HepG2 (cell line): ENCODE data around the gene GRIN3B. TPM values are rescaled to one million over a fixed set of nuclear protein-coding genes. Genes with fewer than 3 reads are reported as not detected.
A peak's percentile ranks its signal among the peaks of the same experiment; 100 is the strongest.

Source experiments
- ATAC-seq: fragments of 200-7000 bp; cut with Tn5 transposase; 3 replicates; pipeline ENCODE4 v1.9.1; 2020; ENCODE audit warnings: mild to moderate bottlenecking, moderate library complexity
- BruUV-seq: library from RNA; stranded (reverse); fragments of 400-500 nt; replicated peaks from 2 replicates; lab custom pipeline; 2021; lab: Mats Ljungman, UMichigan
- CTCF ChIA-PET: fragments of 300-600 bp; formaldehyde crosslinking; extraction: SDS; loops from one replicate; lab custom pipeline; 2021; ENCODE audit warnings: low total read pairs, inconsistent platforms, low intra/inter-chr PET ratio; lab: Yijun Ruan, JAX
- POLR2A ChIA-PET: fragments of 350-600 bp; sonication (Branson Sonifier 250); formaldehyde crosslinking; loops from one replicate; lab custom pipeline; 2020; ENCODE audit warnings: antibody characterized with exemption, inconsistent platforms; lab: Yijun Ruan, JAX
- DNase-seq: peaks from one replicate; pipeline ENCODE4 v3.0.0-alpha.2; 2015; ENCODE audit warnings: low spot score
- FAIRE-seq: peaks from 3 replicates; lab custom pipeline; 2011; peaks lifted over from hg19 to GRCh38; lab: Jason Lieb, UNC
- H2AFZ ChIP-seq: one replicate; pipeline ENCODE4 v1.6.1; 2011; ENCODE audit warnings: low read length, inconsistent platforms
- H3K27ac ChIP-seq: fragments of 300-600 bp; 3 replicates; pipeline ENCODE4 v1.8.0; 2011; ENCODE audit warnings: mixed run types, mild to moderate bottlenecking, mixed read lengths, low read length, inconsistent platforms; ENCODE audit not compliant: insufficient read depth; ENCODE audit errors: extremely low read length
- H3K27me3 ChIP-seq, 2 experiments: fragments of 200-600 bp in 1 of 2; 2 replicates in 1 of 2; 3 replicates in 1 of 2; pipeline versions ENCODE4 v1.6.0 to v1.8.0; 2011; ENCODE audit warnings: low read length in 2 of 2, mild to moderate bottlenecking in 2 of 2, moderate library complexity in 2 of 2, inconsistent platforms in 1 of 2; ENCODE audit not compliant: insufficient read depth in 2 of 2, control insufficient read depth in 1 of 2
- H3K36me3 ChIP-seq, 2 experiments: fragments of 200-600 bp in 1 of 2; replicated peaks in 1 of 2; 2 replicates in 1 of 2; 3 replicates in 1 of 2; pipeline versions ENCODE4 v1.5.1 to v1.8.0; 2011; ENCODE audit warnings: low read length in 2 of 2, inconsistent platforms in 1 of 2; ENCODE audit not compliant: insufficient read depth in 2 of 2, control insufficient read depth in 1 of 2
- H3K4me1 ChIP-seq: 2 replicates; pipeline ENCODE4 v1.5.1; 2012; ENCODE audit warnings: low read length, inconsistent platforms; ENCODE audit not compliant: insufficient read depth
- H3K4me2 ChIP-seq: 2 replicates; pipeline ENCODE4 v1.6.0; 2011; ENCODE audit warnings: low read depth, low read length, inconsistent platforms
- H3K4me3 ChIP-seq, 3 experiments: fragments of 200-600 bp in 1 of 3; sonication (generic), shearing (Covaris generic) in 1 of 3; replicated peaks in 1 of 3; 2 replicates each; pipeline ENCODE4 v1.5.1; 2011 to 2016; ENCODE audit warnings: low read length in 3 of 3, inconsistent platforms in 2 of 3, low read depth in 2 of 3, mild to moderate bottlenecking in 2 of 3, control low read depth in 1 of 3, mixed read lengths in 1 of 3; ENCODE audit not compliant: insufficient read depth in 1 of 3
- H3K79me2 ChIP-seq: one replicate; pipeline ENCODE4 v1.6.1; 2011; ENCODE audit warnings: low read length, inconsistent platforms; ENCODE audit not compliant: insufficient read depth
- H3K9ac ChIP-seq: 2 replicates; pipeline ENCODE4 v1.6.0; 2011; ENCODE audit warnings: mild to moderate bottlenecking, low read depth, low read length, inconsistent platforms; ENCODE audit not compliant: insufficient read depth
- H3K9me3 ChIP-seq: 2 replicates; pipeline ENCODE4 v1.5.1; 2012; ENCODE audit warnings: mild to moderate bottlenecking, low read length
- H4K20me1 ChIP-seq: 2 replicates; pipeline ENCODE4 v1.6.0; 2011; ENCODE audit warnings: inconsistent platforms, mild to moderate bottlenecking, low read length, moderate library complexity; ENCODE audit not compliant: insufficient read depth
- ELF1 ChIP-seq: sonication (generic); formaldehyde crosslinking; IDR thresholded peaks from 2 replicates; pipeline ENCODE4 v1.4.0; 2020; ENCODE audit warnings: missing genetic modification reagents
- RXRA ChIP-seq: sonication (generic); formaldehyde crosslinking; IDR thresholded peaks from 2 replicates; pipeline ENCODE4 v1.5.1; 2020; ENCODE audit warnings: missing genetic modification reagents
- TEAD2 ChIP-seq: sonication (generic); formaldehyde crosslinking; IDR thresholded peaks from 2 replicates; pipeline ENCODE4 v1.9.0; 2021; ENCODE audit warnings: missing genetic modification reagents
- ZFP36L1 ChIP-seq: sonication (generic); formaldehyde crosslinking; IDR thresholded peaks from 2 replicates; pipeline ENCODE4 v1.8.0; 2022; ENCODE audit warnings: mild to moderate bottlenecking, missing genetic modification reagents, moderate library complexity
- ZNF256 ChIP-seq: sonication (generic); formaldehyde crosslinking; conservative IDR thresholded peaks from 2 replicates; pipeline ENCODE4 v1.4.0; 2020; ENCODE audit warnings: missing genetic modification reagents
- ZNF670 ChIP-seq: sonication (generic); formaldehyde crosslinking; IDR thresholded peaks from 2 replicates; pipeline ENCODE4 v1.8.0; 2022; ENCODE audit warnings: mild to moderate bottlenecking, missing genetic modification reagents, borderline replicate concordance
- ZNF768 ChIP-seq: sonication (generic); formaldehyde crosslinking; IDR thresholded peaks from 2 replicates; pipeline ENCODE4 v1.4.0; 2020; ENCODE audit warnings: missing genetic modification reagents
- ZNF773 ChIP-seq: sonication (generic); formaldehyde crosslinking; IDR thresholded peaks from 2 replicates; pipeline ENCODE4 v1.4.0; 2020; ENCODE audit warnings: missing genetic modification reagents, borderline replicate concordance
- ZSCAN29 ChIP-seq: sonication (generic); formaldehyde crosslinking; conservative IDR thresholded peaks from 2 replicates; pipeline ENCODE4 v1.4.0; 2020; ENCODE audit warnings: mild to moderate bottlenecking, missing genetic modification reagents
- WGBS: methylation state at CpG from one replicate; pipeline ENCODE4 v1.1.6; 2017; ENCODE audit warnings: low lambda C conversion rate; 5-methylcytosine and 5-hydroxymethylcytosine counted together
- in situ Hi-C: cut with HindIII; loops from 2 replicates; pipeline ENCODE4 v1.10.0; 2017; ENCODE audit warnings: low pct_unique_long_range_greater_than_20kb; ENCODE audit not compliant: extremely low pct_ligation_motif_present
- intact Hi-C: fragments of 100-400 bp; cut with micrococcal nuclease; formaldehyde crosslinking; loops from one replicate; pipeline ENCODE4 v1.10.0; 2022; ENCODE audit not compliant: unreplicated experiment
- polyA plus RNA-seq, 8 experiments: library from polyadenylated mRNA; depleted of rRNA in 3 of 8; stranded (reverse) in 7 of 8; unstranded in 1 of 8; fragments of >200 nt; fragmentation: Illumina TruSeq in 4 of 8; extraction: Trizol in 4 of 8; gene quantifications; 2 replicates each; pipeline versions ENCODE4 v1.2.1 to v1.2.3, GENCODE V29; 2011 to 2016; ENCODE audit warnings: low read depth in 4 of 8, missing spikeins in 1 of 8, mixed read lengths in 1 of 8; ENCODE audit not compliant: insufficient read depth in 1 of 8
- total RNA-seq, 5 experiments: library from RNA; depleted of rRNA; stranded (reverse); fragments of >200 nt; fragmentation: Illumina TruSeq; extraction: Trizol; gene quantifications; 2 replicates each; pipeline ENCODE4 v1.2.3, GENCODE V29; 2016; ENCODE audit warnings: low read depth in 1 of 5
- TF ChIP-seq, protein P1 (sequence below): sonication (generic); formaldehyde crosslinking; IDR thresholded peaks from 2 replicates; pipeline ENCODE4 v1.5.0; 2020; ENCODE audit warnings: missing genetic modification reagents
- TF ChIP-seq, protein P2 (sequence below): sonication (generic); formaldehyde crosslinking; IDR thresholded peaks from 2 replicates; pipeline ENCODE4 v1.5.0; 2020; ENCODE audit warnings: mild to moderate bottlenecking, missing genetic modification reagents, moderate library complexity
- TF ChIP-seq, protein P3 (sequence below): IDR thresholded peaks from 2 replicates; pipeline ENCODE4 v1.4.0; 2020; ENCODE audit warnings: mild to moderate bottlenecking, missing genetic modification reagents

The GRIN3B gene
- total and polyA plus RNA-seq, 2 of the 13 experiments (the other 11 are each of a cell fraction or from before 2014, with no cell fraction given) = 0.07 to 0.20 TPM

DNA sequence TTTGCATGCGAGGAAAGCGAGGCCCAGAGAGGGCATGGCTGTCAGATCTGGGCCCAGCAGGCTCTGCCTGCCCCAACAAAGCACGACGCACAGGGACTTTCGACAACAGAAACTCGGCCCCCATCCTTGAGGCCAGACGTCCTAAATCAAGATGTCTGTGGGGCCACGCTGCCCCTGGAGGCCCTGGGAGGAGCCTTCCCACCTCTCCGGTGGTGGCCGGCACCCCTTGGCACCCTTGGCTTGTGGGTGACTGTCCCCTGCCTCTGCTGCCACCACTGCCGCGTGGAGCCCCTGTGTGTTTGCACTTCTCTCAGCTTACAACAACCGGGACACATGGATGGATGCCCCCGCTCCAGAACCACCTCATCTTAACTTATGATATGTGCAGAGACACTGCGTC, 11.7 kb upstream of the GRIN3B start:
- in situ Hi-C loops = loop anchor here (10.0 kb wide), 2 partner anchors 124 to 224 kb away; no protein-coding TSS in a partner anchor
- POLR2A ChIA-PET = no interaction called here
- CTCF ChIA-PET = no interaction called here

DNA sequence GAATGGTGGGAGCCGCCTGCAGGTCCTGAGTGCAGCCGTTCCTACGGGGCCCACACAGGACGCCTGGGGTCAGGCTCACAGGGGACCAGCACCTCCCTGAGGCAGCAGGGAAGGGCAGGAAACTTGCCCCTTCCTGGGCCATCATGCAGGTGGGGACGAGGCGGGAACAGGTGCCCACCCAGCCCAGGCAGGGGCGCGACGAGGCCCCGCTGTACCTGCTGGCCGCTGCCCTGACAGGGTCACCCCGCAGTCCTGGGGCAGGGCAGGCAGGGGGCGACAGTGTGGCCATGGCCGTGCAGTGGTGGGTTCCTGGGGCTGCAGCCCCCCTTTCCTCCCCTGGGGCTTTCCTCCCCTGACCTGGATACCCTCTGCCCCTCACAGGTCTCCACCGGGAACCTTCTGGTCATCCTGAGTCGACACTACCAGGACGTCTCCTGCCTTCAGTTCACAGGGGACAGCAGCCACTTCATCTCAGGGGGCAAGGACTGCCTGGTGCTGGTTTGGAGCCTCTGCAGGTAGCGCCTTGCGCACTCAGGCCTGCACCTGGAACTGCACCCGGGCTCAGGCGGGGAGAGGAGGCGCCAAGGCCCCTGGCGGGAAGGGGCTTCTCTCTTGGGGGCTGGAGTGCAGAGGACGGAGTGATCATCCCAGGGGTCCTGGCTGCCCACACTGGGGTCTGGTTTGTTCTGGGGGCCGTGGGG, 10.7 kb upstream of the GRIN3B start:
- Histone ChIP-seq H2AFZ (no peak overlapping the region), H3K27me3 (no peaks in the 10 kb centered on the region), H3K36me3 (peaks cover 22 to 46% of the 10 kb centered on the region in 2 experiments), H3K9me3 (no peaks in the 10 kb centered on the region), H4K20me1 (peaks cover 6% of the 10 kb centered on the region; the same call in 1 of the 2 replicates), H3K9ac (no peak overlapping the region), H3K79me2 (peaks cover 11% of the 10 kb centered on the region), H3K27ac (no peak overlapping the region), H3K4me3 (no peak overlapping the region), H3K4me1 (peaks cover 37% of the 10 kb centered on the region), H3K4me2 (no peak overlapping the region)
- in situ Hi-C loops (loop anchor here (10.0 kb wide), 2 partner anchors 125 to 225 kb away; no protein-coding TSS in a partner anchor), intact Hi-C loops (loop anchor here (10.0 kb wide), 1 partner anchor 205 kb away; no protein-coding TSS in a partner anchor)
- FAIRE-seq (no peak), ATAC-seq (no peak), DNase-seq (no peak)
- ChIA-PET CTCF (no interaction called here), POLR2A (no interaction called here)
- no CpG with 5 or more reads among the region's 25 CpGs for WGBS
- BruUV-seq = no TSS peak
- TF ChIP-seq, protein P1, sequence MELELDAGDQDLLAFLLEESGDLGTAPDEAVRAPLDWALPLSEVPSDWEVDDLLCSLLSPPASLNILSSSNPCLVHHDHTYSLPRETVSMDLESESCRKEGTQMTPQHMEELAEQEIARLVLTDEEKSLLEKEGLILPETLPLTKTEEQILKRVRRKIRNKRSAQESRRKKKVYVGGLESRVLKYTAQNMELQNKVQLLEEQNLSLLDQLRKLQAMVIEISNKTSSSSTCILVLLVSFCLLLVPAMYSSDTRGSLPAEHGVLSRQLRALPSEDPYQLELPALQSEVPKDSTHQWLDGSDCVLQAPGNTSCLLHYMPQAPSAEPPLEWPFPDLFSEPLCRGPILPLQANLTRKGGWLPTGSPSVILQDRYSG (CRISPR knock-in tag) = no peak
- TF ChIP-seq, protein P2, sequence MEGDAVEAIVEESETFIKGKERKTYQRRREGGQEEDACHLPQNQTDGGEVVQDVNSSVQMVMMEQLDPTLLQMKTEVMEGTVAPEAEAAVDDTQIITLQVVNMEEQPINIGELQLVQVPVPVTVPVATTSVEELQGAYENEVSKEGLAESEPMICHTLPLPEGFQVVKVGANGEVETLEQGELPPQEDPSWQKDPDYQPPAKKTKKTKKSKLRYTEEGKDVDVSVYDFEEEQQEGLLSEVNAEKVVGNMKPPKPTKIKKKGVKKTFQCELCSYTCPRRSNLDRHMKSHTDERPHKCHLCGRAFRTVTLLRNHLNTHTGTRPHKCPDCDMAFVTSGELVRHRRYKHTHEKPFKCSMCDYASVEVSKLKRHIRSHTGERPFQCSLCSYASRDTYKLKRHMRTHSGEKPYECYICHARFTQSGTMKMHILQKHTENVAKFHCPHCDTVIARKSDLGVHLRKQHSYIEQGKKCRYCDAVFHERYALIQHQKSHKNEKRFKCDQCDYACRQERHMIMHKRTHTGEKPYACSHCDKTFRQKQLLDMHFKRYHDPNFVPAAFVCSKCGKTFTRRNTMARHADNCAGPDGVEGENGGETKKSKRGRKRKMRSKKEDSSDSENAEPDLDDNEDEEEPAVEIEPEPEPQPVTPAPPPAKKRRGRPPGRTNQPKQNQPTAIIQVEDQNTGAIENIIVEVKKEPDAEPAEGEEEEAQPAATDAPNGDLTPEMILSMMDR (CRISPR knock-in tag) = peak; percentile 49
- TF ChIP-seq RXRA (CRISPR knock-in tag) (peak; percentile 17; the same call in 1 of the 2 replicates), ZNF256 (CRISPR knock-in tag) (no peak), ELF1 (CRISPR knock-in tag) (no peak), ZSCAN29 (CRISPR knock-in tag) (no peak), ZNF670 (CRISPR knock-in tag) (no peak)
- TF ChIP-seq, protein P3, sequence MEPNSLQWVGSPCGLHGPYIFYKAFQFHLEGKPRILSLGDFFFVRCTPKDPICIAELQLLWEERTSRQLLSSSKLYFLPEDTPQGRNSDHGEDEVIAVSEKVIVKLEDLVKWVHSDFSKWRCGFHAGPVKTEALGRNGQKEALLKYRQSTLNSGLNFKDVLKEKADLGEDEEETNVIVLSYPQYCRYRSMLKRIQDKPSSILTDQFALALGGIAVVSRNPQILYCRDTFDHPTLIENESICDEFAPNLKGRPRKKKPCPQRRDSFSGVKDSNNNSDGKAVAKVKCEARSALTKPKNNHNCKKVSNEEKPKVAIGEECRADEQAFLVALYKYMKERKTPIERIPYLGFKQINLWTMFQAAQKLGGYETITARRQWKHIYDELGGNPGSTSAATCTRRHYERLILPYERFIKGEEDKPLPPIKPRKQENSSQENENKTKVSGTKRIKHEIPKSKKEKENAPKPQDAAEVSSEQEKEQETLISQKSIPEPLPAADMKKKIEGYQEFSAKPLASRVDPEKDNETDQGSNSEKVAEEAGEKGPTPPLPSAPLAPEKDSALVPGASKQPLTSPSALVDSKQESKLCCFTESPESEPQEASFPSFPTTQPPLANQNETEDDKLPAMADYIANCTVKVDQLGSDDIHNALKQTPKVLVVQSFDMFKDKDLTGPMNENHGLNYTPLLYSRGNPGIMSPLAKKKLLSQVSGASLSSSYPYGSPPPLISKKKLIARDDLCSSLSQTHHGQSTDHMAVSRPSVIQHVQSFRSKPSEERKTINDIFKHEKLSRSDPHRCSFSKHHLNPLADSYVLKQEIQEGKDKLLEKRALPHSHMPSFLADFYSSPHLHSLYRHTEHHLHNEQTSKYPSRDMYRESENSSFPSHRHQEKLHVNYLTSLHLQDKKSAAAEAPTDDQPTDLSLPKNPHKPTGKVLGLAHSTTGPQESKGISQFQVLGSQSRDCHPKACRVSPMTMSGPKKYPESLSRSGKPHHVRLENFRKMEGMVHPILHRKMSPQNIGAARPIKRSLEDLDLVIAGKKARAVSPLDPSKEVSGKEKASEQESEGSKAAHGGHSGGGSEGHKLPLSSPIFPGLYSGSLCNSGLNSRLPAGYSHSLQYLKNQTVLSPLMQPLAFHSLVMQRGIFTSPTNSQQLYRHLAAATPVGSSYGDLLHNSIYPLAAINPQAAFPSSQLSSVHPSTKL (CRISPR knock-in tag) = no peak

More for the DNA sequence above, 11.7 kb upstream of the GRIN3B start:
- Histone ChIP-seq H2AFZ (no peak overlapping the region), H3K9me3 (no peaks in the 10 kb centered on the region), H3K27me3 (no peaks in the 10 kb centered on the region), H3K36me3 (peaks cover 22 to 46% of the 10 kb centered on the region in 2 experiments), H3K27ac (no peak overlapping the region), H3K4me1 (peaks cover 32% of the 10 kb centered on the region), H4K20me1 (peaks cover 6% of the 10 kb centered on the region; the same call in 1 of the 2 replicates), H3K9ac (no peak overlapping the region), H3K4me3 (no peak overlapping the region), H3K4me2 (no peak overlapping the region), H3K79me2 (peaks cover 14% of the 10 kb centered on the region)
- ATAC-seq (no peak), DNase-seq (no peak), FAIRE-seq (no peak)
- TF ChIP-seq ZNF768 (CRISPR knock-in tag) (peak; percentile 26; the same call in 1 of the 2 replicates), TEAD2 (no peak), ZNF773 (no peak), ZFP36L1 (CRISPR knock-in tag) (no peak)
- 93% methylated on average over 11 of the region's 15 CpGs for WGBS
- intact Hi-C loops = no loop called here
- no TSS peak for BruUV-seq
